ENCODE measurements around the gene RTP1. TPM values are rescaled to one million over a fixed set of nuclear protein-coding genes. Genes with fewer than 3 reads are reported as not detected.

RTP1 gene
- total RNA-seq, 2 donors from 2014 or later = not detected

DNA sequence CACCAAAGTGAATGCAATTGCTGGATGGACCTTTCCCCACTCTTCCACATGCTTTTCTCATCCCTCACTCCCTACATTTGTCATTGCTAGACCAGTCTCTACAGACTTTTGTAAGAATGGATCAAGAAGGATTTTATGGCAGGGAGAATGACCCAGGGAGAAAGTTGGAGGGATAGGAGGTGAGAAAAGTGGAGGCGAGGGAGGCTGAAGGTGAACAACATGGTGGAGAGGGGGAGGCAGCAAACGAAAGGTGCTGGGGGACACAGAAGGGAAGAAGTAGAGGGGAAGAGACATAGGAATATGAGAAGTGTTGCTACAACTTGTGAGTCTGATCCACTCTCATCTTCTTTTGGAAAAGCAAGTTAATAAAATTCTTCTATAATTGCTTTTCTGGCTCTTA lies 24.4 kb upstream of the RTP1 start:
- no peak for DNase-seq
- no peak overlapping the region for H3K27ac ChIP-seq
- TF ChIP-seq POLR2A (IDR thresholded peaks at IDR 0.05) (no peak), CTCF (IDR thresholded peaks at IDR 0.05) (no peak)

DNA sequence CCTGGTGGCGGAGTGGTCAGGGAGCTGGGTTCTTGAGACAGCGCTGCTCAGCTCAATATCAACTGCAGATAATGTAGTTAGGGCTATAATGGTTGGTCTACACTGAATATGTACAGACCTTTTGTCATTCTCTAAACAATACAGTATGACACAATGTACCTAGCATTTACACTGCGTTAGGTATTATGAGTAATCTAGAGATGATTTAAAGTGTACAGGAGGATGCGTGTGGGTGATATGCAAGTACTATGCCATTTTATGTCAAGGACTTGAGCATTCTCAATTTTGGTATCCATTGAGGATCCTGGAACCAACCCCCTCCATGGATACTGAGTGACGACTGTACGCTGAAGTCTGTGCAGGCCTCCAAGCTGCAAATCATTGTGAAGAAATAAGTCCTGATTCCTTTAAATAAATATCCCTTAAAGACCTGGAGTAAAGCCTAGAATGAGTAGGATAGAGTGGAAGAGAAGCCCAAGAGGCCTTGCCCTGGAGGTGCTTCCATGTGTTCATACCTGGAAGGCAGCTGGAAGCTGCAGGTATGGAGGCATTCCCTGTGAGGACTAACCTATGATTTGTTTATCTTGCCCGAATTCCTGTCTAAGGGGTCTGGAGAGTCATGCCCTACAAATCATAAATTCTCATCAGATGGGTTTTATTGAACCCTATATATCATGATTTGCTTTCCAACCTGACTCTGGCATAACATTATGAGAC lies 15.7 kb upstream of the RTP1 start:
- WGBS, 2 donors = 88 to 89% methylated on average over 7 of the region's 7 CpGs
- TF ChIP-seq CTCF (IDR thresholded peaks at IDR 0.05) = no peak
- no peak for TF ChIP-seq POLR2A (IDR thresholded peaks at IDR 0.05)
- Histone ChIP-seq H3K4me1 (no peaks in the 10 kb centered on the region), H3K36me3 (replicated peaks in 1 of 2; ENCODE audit: insufficient read depth in 1 of 2, low read depth in 2 of 2) (no peaks in the 10 kb centered on the region), H3K27ac (no peak overlapping the region), H3K9me3 (no peaks in the 10 kb centered on the region), H3K27me3 (no peaks in the 10 kb centered on the region), H3K4me3 (no peak overlapping the region)
- ATAC-seq (no peak), DNase-seq (no peak)
- intact Hi-C loops (cut with DNase I) = no loop called here

More for the DNA sequence above, 24.4 kb upstream of the RTP1 start:
- ATAC-seq = no peak
- no peaks in the 10 kb centered on the region for H3K27me3 ChIP-seq
- H3K4me3 ChIP-seq = no peak overlapping the region
- WGBS, 2 donors = 85 to 94% methylated on average over 2 of the region's 2 CpGs
- no peaks in the 10 kb centered on the region for H3K36me3 ChIP-seq (replicated peaks in 1 of 2; ENCODE audit: insufficient read depth in 1 of 2, low read depth in 2 of 2)
- H3K4me1 ChIP-seq = no peaks in the 10 kb centered on the region
- intact Hi-C loops (cut with DNase I) = no loop called here
- no peaks in the 10 kb centered on the region for H3K9me3 ChIP-seq

GRCh38 chr3:187183210-187183862 lies 13.9 kb upstream of the RTP1 start:
- Histone ChIP-seq H3K9me3 (no peaks in the 10 kb centered on the region), H3K4me3 (no peak overlapping the region), H3K4me1 (no peaks in the 10 kb centered on the region), H3K36me3 (replicated peaks in 1 of 2; ENCODE audit: insufficient read depth in 1 of 2, low read depth in 2 of 2) (no peaks in the 10 kb centered on the region), H3K27me3 (no peaks in the 10 kb centered on the region), H3K27ac (no peak overlapping the region)
- DNase-seq (no peak), ATAC-seq (no peak)
- intact Hi-C loops (cut with DNase I) = no loop called here
- no peak for TF ChIP-seq CTCF (IDR thresholded peaks at IDR 0.05)
- no peak for TF ChIP-seq POLR2A (IDR thresholded peaks at IDR 0.05)
- WGBS, 2 donors = 55 to 65% methylated on average over 7 of the region's 7 CpGs

- Histone ChIP-seq H3K27ac (no peak overlapping the region), H3K9me3 (no peaks in the 10 kb centered on the region), H3K4me1 (no peaks in the 10 kb centered on the region), H3K27me3 (no peaks in the 10 kb centered on the region), H3K36me3 (replicated peaks in 1 of 2; ENCODE audit: insufficient read depth in 1 of 2, low read depth in 2 of 2) (no peaks in the 10 kb centered on the region), H3K4me3 (no peak overlapping the region)
- no peak for DNase-seq
- intact Hi-C loops (cut with DNase I) = no loop called here
- no peak for ATAC-seq
- TF ChIP-seq CTCF (IDR thresholded peaks at IDR 0.05) (no peak), POLR2A (IDR thresholded peaks at IDR 0.05) (no peak)
- 71 to 72% methylated on average over 6 of the region's 6 CpGs for WGBS, 2 donors
Measured at GRCh38 chr3:187183903-187184302, 13.4 kb upstream of the RTP1 start.

DNA sequence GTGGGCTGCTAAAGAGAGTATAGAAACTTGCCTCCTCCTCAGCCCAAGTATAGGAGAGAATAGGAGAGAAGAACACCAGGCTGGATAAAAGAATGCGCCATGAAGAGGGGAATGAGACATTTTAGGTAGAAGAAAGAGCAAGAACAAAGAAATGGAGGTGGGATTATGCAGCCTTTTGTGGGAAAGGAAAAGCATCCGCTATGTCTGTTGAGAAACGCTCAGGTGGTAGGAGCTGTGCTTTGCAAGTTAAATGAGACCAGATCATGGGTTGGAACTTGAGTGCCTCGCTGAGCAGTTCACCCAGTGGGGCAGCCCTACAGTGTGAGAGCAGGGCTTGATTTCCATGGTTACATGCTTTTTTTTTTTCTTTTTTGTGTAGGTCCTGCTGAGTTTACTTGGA lies 11.5 kb upstream of the RTP1 start:
- Histone ChIP-seq H3K27ac (no peak overlapping the region), H3K4me3 (no peak overlapping the region), H3K36me3 (replicated peaks in 1 of 2; ENCODE audit: insufficient read depth in 1 of 2, low read depth in 2 of 2) (no peaks in the 10 kb centered on the region), H3K27me3 (no peaks in the 10 kb centered on the region), H3K4me1 (no peaks in the 10 kb centered on the region), H3K9me3 (no peaks in the 10 kb centered on the region)
- no peak for DNase-seq
- 78 to 83% methylated on average over 4 of the region's 4 CpGs for whole genome bisulfite sequencing, 2 donors
- intact Hi-C loops (cut with DNase I) = no loop called here
- TF ChIP-seq CTCF (IDR thresholded peaks at IDR 0.05) = no peak
- TF ChIP-seq POLR2A (IDR thresholded peaks at IDR 0.05) = no peak
- no peak for ATAC-seq

Measured in body of pancreas (tissue), 4 donors.